ENCODE results near the gene NUP50. TPM values are rescaled to one million over a fixed set of nuclear protein-coding genes. Genes with fewer than 3 reads are reported as not detected.
A peak's percentile ranks its signal among the peaks of the same experiment; 100 is the strongest.
"Not testable (repeated sequence)": the region's sequence is repeated elsewhere in the genome, so short reads cannot be mapped to it uniquely, and the experiment has no call there.

Gene NUP50
- total and polyA plus RNA-seq, 2 of the 13 experiments (the other 11 are each of a cell fraction or from before 2014, with no cell fraction given): 14.2 to 52.4 TPM

DNA sequence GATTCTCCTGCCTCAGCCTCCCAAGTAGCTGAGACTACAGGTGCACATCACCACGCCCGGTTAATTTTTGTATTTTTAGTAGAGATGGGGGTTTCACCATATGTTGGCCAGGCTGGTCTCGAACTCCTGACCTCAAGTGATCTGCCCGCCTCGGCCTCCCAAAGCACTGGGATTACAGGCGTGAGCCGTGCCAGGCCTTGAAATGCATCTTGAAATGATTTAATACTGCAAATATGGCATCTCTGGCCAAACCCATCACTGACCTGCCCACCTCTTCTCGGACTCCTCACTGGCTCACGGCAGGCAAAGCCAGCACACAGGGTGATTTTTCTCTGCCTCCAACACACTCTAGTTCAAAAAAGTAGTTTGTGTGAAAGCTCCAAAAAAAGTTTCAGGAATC, 28.0 kb downstream of the NUP50 start:
- in situ Hi-C loops (cut with HindIII; ENCODE audit: extremely low pct_ligation_motif_present, low pct_unique_long_range_greater_than_20kb); H3K79me2 ChIP-seq (ENCODE audit: insufficient read depth, low read length); DNase-seq (ENCODE audit: low spot score); H3K9me3 ChIP-seq (ENCODE audit: low read length); H4K20me1 ChIP-seq (ENCODE audit: insufficient read depth, low read length); H3K4me2 ChIP-seq (ENCODE audit: low read depth, low read length); H3K9ac ChIP-seq (ENCODE audit: insufficient read depth, low read depth, low read length); H3K4me3 ChIP-seq (replicated peaks in 1 of 3; ENCODE audit: insufficient read depth in 1 of 3, low read depth in 2 of 3, low read length in 3 of 3); FAIRE-seq; H3K27ac ChIP-seq (ENCODE audit: extremely low read length, insufficient read depth, low read length); BruUV-seq (replicated peaks); H2AFZ ChIP-seq (ENCODE audit: low read length); CTCF ChIA-PET (ENCODE audit: low intra/inter-chr PET ratio, low total read pairs); ATAC-seq; H3K27me3 ChIP-seq (ENCODE audit: control insufficient read depth in 1 of 2, insufficient read depth in 2 of 2, low read length in 2 of 2): not testable (repeated sequence)
- Histone ChIP-seq H3K4me1 (ENCODE audit: insufficient read depth, low read length) (peaks cover 31% of the 10 kb centered on the region), H3K36me3 (replicated peaks in 1 of 2; ENCODE audit: control insufficient read depth in 1 of 2, insufficient read depth in 2 of 2, low read length in 2 of 2) (peaks cover 0 to 12% of the 10 kb centered on the region in 2 experiments; a peak in 3 of 5 replicates)
- 98% methylated on average over 9 of the region's 9 CpGs for WGBS (ENCODE audit: low lambda C conversion rate)
- POLR2A ChIA-PET: interaction anchor here (1.1 kb wide), 1 partner anchor 12 kb away, joined by 3 read pairs; no protein-coding TSS in a partner anchor
- intact Hi-C loops (cut with micrococcal nuclease; ENCODE audit: unreplicated experiment): loop anchor here (5.0 to 10.0 kb wide), 2 partner anchors 71 to 87 kb away; no protein-coding TSS in a partner anchor

DNA sequence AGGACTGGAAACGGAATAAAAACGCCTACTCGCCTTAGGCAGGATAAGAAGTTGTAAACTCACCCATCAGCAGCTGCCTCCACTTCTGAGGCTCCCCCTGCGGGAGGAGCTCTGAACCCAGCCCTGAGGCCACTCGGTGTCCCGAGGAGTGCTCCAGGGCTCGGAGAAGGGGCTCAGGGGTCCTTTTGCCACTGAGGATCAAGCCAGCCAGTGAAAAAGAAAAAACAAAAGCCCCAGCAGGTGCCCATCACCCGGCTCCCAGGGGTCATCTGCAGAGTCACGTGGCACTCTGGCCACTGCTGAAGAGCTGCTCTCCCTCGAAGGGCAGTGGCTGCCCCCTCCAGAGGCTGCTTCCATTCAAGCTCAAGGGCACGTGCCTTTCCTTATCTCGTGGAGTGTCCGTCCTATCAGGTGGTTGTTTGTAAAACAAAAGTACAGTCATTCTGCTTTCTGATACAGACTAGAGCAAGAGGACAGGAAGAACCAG, 29.0 kb downstream of the NUP50 start:
- DNase-seq (ENCODE audit: low spot score) (peak; percentile 63), FAIRE-seq (peak; percentile 21), ATAC-seq (peak; percentile 75)
- no peaks in the 10 kb centered on the region for H3K9me3 ChIP-seq (ENCODE audit: low read length)
- H4K20me1 ChIP-seq (ENCODE audit: insufficient read depth, low read length): no peaks in the 10 kb centered on the region
- no peak overlapping the region for H2AFZ ChIP-seq (ENCODE audit: low read length)
- H3K36me3 ChIP-seq (replicated peaks in 1 of 2; ENCODE audit: control insufficient read depth in 1 of 2, insufficient read depth in 2 of 2, low read length in 2 of 2): peaks cover 0 to 18% of the 10 kb centered on the region in 2 experiments; a peak in 3 of 5 replicates
- in situ Hi-C loops (cut with HindIII; ENCODE audit: extremely low pct_ligation_motif_present, low pct_unique_long_range_greater_than_20kb) (no loop called here), intact Hi-C loops (cut with micrococcal nuclease; ENCODE audit: unreplicated experiment) (loop anchor here (5.0 to 10.0 kb wide), 2 partner anchors 70 to 88 kb away; no protein-coding TSS in a partner anchor)
- no peaks in the 10 kb centered on the region for H3K79me2 ChIP-seq (ENCODE audit: insufficient read depth, low read length)
- H3K4me1 ChIP-seq (ENCODE audit: insufficient read depth, low read length): peaks cover 31% of the 10 kb centered on the region
- ChIA-PET POLR2A (interaction anchor here (0.6 to 1.1 kb wide), 3 partner anchors 13 to 50 kb away, joined by 3 to 4 read pairs (median 3); partner anchors contain the start of gene NUP50), CTCF (ENCODE audit: low intra/inter-chr PET ratio, low total read pairs) (no interaction called here)
- H3K9ac ChIP-seq (ENCODE audit: insufficient read depth, low read depth, low read length): no peak overlapping the region
- H3K27me3 ChIP-seq (ENCODE audit: control insufficient read depth in 1 of 2, insufficient read depth in 2 of 2, low read length in 2 of 2): no peaks in the 10 kb centered on the region
- WGBS (ENCODE audit: low lambda C conversion rate): 38% methylated on average over 9 of the region's 13 CpGs
- no peak overlapping the region for H3K27ac ChIP-seq (ENCODE audit: extremely low read length, insufficient read depth, low read length)
- peak overlapping the region; percentile 15; the same call in 1 of the 2 replicates for H3K4me2 ChIP-seq (ENCODE audit: low read depth, low read length)
- no peak overlapping the region for H3K4me3 ChIP-seq (replicated peaks in 1 of 3; ENCODE audit: insufficient read depth in 1 of 3, low read depth in 2 of 3, low read length in 3 of 3)
- BruUV-seq (replicated peaks): no TSS peak
- TF ChIP-seq ZMYM4 (CRISPR knock-in tag; IDR thresholded peaks at IDR 0.05) (peak; percentile 35; the same call in 1 of the 2 replicates), ARNTL (CRISPR knock-in tag; IDR thresholded peaks at IDR 0.05) (peak; percentile 81), ZNF180 (CRISPR knock-in tag; IDR thresholded peaks at IDR 0.05; ENCODE audit: borderline replicate concordance, low read depth) (no peak), GABPA (IDR thresholded peaks at IDR 0.05; ENCODE audit: low read depth, low read length) (no peak), GABPA (CRISPR knock-in tag; IDR thresholded peaks at IDR 0.05; ENCODE audit: low read depth) (no peak), NFYB (CRISPR knock-in tag; IDR thresholded peaks at IDR 0.05) (no peak), SAP130 (CRISPR knock-in tag; IDR thresholded peaks at IDR 0.05; ENCODE audit: low read depth) (peak; percentile 41; the same call in 1 of the 2 replicates), HES4 (CRISPR knock-in tag; IDR thresholded peaks at IDR 0.05; ENCODE audit: borderline replicate concordance) (no peak)
- TF ChIP-seq, protein P1, sequence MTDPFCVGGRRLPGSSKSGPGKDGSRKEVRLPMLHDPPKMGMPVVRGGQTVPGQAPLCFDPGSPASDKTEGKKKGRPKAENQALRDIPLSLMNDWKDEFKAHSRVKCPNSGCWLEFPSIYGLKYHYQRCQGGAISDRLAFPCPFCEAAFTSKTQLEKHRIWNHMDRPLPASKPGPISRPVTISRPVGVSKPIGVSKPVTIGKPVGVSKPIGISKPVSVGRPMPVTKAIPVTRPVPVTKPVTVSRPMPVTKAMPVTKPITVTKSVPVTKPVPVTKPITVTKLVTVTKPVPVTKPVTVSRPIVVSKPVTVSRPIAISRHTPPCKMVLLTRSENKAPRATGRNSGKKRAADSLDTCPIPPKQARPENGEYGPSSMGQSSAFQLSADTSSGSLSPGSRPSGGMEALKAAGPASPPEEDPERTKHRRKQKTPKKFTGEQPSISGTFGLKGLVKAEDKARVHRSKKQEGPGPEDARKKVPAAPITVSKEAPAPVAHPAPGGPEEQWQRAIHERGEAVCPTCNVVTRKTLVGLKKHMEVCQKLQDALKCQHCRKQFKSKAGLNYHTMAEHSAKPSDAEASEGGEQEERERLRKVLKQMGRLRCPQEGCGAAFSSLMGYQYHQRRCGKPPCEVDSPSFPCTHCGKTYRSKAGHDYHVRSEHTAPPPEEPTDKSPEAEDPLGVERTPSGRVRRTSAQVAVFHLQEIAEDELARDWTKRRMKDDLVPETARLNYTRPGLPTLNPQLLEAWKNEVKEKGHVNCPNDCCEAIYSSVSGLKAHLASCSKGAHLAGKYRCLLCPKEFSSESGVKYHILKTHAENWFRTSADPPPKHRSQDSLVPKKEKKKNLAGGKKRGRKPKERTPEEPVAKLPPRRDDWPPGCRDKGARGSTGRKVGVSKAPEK (CRISPR knock-in tag; IDR thresholded peaks at IDR 0.05; ENCODE audit: borderline replicate concordance): 0 out of 2 replicates have a peak, but pooled peaks have one; percentile 39
- TF ChIP-seq, protein P2, sequence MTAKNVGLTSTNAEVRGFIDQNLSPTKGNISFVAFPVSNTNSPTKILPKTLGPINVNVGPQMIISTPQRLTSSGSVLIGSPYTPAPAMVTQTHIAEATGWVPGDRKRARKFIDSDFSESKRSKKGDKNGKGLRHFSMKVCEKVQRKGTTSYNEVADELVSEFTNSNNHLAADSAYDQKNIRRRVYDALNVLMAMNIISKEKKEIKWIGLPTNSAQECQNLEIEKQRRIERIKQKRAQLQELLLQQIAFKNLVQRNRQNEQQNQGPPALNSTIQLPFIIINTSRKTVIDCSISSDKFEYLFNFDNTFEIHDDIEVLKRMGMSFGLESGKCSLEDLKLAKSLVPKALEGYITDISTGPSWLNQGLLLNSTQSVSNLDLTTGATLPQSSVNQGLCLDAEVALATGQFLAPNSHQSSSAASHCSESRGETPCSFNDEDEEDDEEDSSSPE (CRISPR knock-in tag; IDR thresholded peaks at IDR 0.05): 0 out of 2 replicates have a peak, but pooled peaks have one; percentile 31
- TF ChIP-seq, protein P3, sequence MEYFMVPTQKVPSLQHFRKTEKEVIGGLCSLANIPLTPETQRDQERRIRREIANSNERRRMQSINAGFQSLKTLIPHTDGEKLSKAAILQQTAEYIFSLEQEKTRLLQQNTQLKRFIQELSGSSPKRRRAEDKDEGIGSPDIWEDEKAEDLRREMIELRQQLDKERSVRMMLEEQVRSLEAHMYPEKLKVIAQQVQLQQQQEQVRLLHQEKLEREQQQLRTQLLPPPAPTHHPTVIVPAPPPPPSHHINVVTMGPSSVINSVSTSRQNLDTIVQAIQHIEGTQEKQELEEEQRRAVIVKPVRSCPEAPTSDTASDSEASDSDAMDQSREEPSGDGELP (IDR thresholded peaks at IDR 0.05; ENCODE audit: borderline replicate concordance, low read depth): peak; percentile 40; the same call in 1 of the 2 replicates
- TF ChIP-seq, protein P4, sequence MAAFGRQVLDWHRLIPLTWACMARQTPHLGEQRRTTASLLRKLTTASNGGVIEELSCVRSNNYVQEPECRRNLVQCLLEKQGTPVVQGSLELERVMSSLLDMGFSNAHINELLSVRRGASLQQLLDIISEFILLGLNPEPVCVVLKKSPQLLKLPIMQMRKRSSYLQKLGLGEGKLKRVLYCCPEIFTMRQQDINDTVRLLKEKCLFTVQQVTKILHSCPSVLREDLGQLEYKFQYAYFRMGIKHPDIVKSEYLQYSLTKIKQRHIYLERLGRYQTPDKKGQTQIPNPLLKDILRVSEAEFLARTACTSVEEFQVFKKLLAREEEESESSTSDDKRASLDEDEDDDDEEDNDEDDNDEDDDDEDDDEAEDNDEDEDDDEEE (CRISPR knock-in tag; IDR thresholded peaks at IDR 0.05): no peak
